HG03066 (cell line): ENCODE measurements around the gene UNC80.

Source experiments
- ATAC-seq: cut with Tn5 transposase; IDR thresholded peaks from one replicate; pipeline ENCODE4 v1.9.1; 2021; ENCODE audit warnings: low read depth; ENCODE audit not compliant: unreplicated experiment

UNC80 gene, protein sequence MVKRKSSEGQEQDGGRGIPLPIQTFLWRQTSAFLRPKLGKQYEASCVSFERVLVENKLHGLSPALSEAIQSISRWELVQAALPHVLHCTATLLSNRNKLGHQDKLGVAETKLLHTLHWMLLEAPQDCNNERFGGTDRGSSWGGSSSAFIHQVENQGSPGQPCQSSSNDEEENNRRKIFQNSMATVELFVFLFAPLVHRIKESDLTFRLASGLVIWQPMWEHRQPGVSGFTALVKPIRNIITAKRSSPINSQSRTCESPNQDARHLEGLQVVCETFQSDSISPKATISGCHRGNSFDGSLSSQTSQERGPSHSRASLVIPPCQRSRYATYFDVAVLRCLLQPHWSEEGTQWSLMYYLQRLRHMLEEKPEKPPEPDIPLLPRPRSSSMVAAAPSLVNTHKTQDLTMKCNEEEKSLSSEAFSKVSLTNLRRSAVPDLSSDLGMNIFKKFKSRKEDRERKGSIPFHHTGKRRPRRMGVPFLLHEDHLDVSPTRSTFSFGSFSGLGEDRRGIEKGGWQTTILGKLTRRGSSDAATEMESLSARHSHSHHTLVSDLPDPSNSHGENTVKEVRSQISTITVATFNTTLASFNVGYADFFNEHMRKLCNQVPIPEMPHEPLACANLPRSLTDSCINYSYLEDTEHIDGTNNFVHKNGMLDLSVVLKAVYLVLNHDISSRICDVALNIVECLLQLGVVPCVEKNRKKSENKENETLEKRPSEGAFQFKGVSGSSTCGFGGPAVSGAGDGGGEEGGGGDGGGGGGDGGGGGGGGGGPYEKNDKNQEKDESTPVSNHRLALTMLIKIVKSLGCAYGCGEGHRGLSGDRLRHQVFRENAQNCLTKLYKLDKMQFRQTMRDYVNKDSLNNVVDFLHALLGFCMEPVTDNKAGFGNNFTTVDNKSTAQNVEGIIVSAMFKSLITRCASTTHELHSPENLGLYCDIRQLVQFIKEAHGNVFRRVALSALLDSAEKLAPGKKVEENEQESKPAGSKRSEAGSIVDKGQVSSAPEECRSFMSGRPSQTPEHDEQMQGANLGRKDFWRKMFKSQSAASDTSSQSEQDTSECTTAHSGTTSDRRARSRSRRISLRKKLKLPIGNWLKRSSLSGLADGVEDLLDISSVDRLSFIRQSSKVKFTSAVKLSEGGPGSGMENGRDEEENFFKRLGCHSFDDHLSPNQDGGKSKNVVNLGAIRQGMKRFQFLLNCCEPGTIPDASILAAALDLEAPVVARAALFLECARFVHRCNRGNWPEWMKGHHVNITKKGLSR (N-terminal part only)

DNA sequence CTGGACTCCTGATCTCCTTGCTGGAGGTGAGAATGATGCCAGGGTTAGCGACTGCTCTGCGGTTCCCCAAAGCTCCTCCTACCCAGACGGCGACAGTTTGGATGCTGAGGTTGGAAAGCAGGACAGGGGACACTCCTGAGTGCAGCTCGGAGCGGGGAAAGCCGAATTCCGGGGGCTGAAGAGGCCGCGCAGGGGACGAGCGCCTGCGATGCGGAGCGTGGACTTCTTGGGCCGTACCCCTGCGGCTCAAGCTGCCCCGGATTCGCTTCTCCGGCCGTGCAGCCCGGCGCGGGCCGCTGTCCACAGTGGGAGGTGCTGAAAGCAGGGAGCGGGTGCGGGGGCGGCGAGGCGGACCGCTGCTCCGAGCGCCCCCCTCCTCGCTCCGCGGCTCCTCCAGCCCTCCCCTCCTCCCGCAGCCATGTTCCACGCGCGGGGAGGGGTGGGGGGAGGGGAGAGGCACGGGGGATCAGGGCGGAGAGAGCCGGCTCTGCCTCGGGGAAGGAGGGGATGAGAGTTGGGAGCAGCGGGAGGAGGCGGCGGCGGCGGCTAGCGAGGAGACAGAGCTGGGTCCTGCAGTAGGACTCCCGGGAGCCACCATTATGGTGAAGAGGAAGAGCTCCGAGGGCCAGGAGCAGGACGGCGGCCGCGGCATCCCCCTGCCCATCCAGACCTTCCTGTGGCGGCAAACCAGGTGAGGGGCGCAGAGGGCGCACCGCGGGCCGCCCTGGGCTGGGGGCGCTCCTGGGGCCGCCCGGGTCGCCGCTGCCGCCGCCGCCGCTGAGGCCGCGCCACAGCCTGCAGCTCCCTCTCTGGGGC, at the start of gene UNC80:
TSS of gene UNC80 (plus strand) at position 359 of the 816 bp plus-strand sequence. CDS start at position 600, 241 bp downstream.
- ATAC-seq: peak; percentile 68

- ATAC-seq: no peak
Observed at GRCh38 chr2:209726311-209726710, 45.3 kb upstream of the UNC80 start.

DNA sequence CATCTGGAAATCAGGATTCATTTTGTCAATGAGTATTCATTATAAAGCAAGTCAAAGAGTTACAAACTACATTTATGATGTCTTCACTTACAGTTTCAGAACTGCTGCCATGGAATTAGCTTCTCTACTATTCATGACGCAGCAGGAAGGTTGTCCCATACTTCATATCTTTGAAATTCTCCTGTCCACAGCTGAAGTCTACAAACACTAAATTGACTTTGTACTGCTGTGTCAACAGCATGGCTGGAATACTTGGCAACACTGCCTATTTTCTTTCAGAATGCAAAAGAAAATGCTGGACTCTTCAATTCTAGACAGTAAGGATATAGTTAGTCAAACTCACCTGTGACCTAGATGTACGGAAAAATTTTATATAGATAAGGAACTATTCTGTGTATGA, 44.6 kb upstream of the UNC80 start:
- ATAC-seq: no peak

- no peak for ATAC-seq
Observed at GRCh38 chr2:209734805-209735204, 36.8 kb upstream of the UNC80 start.

GRCh38 chr2:209741953-209742352, 29.7 kb upstream of the UNC80 start:
- ATAC-seq: no peak

GRCh38 chr2:209753020-209753419, 18.6 kb upstream of the UNC80 start:
- no peak for ATAC-seq

GRCh38 chr2:209757163-209757562, 14.5 kb upstream of the UNC80 start:
- ATAC-seq: no peak

- ATAC-seq: no peak
Observed at GRCh38 chr2:209761566-209761965, 10.1 kb upstream of the UNC80 start.

GRCh38 chr2:209762563-209762962, 9.1 kb upstream of the UNC80 start:
- ATAC-seq: no peak

- no peak for ATAC-seq
Observed at GRCh38 chr2:209763106-209763505, 8.5 kb upstream of the UNC80 start.

- no peak for ATAC-seq
Observed at GRCh38 chr2:209766613-209767012, 5.0 kb upstream of the UNC80 start.

- no peak for ATAC-seq
Observed at GRCh38 chr2:209767316-209767715, 4.3 kb upstream of the UNC80 start.

DNA sequence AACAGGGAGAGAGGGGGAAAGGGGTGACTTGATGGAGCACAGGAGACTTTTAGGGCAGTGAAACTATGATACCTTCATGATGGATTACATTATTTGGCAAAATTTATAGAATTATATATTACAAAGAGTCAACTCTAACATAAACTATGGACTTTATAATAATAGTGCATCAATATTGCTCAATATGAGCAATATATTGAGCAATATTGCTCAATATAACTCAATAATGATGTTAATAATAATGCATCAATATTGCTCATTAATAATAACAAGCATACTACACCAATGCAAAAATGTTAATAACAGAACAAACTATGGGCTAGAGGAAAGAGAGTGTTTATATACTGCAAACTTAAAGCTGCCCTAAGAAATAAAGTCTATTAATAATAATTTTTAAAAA, 3.1 kb upstream of the UNC80 start:
- ATAC-seq: no peak

DNA sequence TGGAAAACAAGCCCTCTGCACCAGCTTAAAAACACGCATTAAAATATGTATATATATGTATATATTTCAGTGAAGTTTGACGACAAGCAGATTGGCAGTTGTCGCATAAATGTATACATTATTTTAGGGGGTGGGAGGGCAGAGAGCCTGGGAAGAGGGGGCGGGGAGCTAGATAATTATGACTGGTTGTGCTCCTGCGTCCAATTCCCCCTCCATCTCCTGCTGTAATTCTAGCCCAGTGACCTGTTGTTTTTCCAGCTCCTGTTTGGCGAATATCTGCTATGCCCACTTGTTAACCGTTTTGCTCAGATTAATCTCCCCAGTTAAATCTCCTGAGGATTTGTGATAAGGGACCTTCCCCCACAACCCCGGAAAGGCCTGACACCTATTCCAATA, 656 bp downstream of the UNC80 start:
- no peak for ATAC-seq

DNA sequence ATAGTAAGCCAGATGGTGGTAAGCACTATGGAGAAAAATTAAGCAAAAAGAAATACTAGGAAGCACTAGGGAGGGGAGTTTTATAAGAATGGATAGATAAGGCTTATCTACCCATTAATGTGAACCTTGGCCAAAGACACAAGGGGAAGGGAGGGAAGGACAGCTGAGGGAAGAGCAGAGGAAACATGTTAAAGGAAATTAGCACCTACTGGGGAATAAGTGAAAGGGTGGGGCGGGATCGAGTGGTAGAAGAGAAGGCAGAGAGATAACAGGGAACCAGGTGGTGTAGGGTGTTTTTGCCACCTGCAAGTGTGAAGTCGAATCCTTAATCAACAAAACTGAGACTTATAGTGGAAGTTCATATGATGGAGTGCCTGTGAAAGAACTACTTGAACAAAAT, 1.7 kb downstream of the UNC80 start:
- no peak for ATAC-seq

DNA sequence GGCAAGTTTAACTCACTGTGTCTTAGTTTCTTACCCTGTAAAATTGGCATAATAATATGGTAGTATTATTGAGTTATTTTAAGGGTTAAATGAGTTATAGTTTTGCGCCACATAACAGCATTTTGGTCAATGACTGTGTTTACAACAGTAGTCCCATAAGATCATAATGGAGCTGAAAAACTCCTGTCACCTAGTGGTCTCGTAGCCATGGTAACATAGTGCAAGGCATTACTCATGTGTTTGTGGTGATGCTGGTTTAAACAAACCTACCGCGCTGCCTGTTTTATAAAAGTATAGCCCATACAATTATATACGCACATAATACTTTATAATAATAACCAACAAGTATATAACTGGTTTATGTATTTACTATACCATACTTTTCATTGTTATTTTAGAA, 15.8 kb downstream of the UNC80 start:
- no peak for ATAC-seq

DNA sequence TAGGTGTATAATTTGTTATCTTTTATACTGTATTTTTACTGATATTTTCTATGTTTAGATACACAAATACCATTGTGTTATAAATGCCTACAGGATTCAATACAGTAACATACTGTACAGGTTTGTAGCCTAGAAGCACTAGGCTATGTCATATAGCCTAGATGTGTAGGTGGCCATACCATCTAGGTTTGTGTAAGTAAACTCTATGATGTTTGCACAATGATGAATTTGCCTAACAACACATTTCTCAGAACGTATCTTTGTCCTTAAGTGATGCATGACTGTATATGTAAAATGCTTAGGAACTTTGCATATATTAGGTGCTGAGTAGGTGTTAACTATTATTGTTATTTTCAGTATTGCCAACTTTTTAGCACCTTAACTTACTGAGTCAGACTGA, 17.3 kb downstream of the UNC80 start:
- ATAC-seq: no peak

- no peak for ATAC-seq
Observed at GRCh38 chr2:209790066-209790728, 18.6 kb downstream of the UNC80 start.

GRCh38 chr2:209791151-209791550, 19.5 kb downstream of the UNC80 start:
- no peak for ATAC-seq
